ENCODE measurements around the gene HAND1. TPM values are rescaled to one million over a fixed set of nuclear protein-coding genes. Genes with fewer than 3 reads are reported as not detected.

HAND1 gene
- total RNA-seq, 2 donors from 2014 or later = not detected

DNA sequence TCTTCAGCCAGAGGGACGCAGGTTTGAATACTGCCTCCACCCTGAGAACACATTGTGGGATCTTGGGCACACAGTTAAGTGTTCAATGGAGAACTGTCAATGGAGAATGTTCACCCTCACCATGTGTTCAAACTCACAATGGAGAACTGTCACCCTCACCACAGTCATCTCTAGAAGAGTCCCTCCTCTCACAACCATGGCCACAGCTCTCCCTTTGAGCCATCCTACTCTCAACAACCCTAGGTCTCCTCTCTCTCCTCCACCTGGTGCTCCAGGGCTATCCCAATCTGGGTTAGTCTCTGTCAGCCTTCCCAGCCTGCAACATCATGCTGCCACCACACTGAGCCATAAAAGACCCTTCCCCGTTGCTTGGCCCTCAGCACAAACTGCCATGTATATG lies 36.3 kb upstream of the HAND1 start:
- no peak overlapping the region for H3K27ac ChIP-seq
- no peak for DNase-seq (ENCODE audit: low spot score)
- no peak overlapping the region for H3K4me3 ChIP-seq
- no peaks in the 10 kb centered on the region for H3K4me1 ChIP-seq (replicated peaks)
- no peaks in the 10 kb centered on the region for H3K36me3 ChIP-seq
- 78% methylated on average over 2 of the region's 2 CpGs for WGBS
- peaks cover 3% of the 10 kb centered on the region for H3K27me3 ChIP-seq (replicated peaks; ENCODE audit: insufficient read depth)
- intact Hi-C loops (cut with DNase I) = no loop called here
- TF ChIP-seq POLR2AphosphoS5 (IDR thresholded peaks at IDR 0.05) = no peak
- TF ChIP-seq, protein P1, sequence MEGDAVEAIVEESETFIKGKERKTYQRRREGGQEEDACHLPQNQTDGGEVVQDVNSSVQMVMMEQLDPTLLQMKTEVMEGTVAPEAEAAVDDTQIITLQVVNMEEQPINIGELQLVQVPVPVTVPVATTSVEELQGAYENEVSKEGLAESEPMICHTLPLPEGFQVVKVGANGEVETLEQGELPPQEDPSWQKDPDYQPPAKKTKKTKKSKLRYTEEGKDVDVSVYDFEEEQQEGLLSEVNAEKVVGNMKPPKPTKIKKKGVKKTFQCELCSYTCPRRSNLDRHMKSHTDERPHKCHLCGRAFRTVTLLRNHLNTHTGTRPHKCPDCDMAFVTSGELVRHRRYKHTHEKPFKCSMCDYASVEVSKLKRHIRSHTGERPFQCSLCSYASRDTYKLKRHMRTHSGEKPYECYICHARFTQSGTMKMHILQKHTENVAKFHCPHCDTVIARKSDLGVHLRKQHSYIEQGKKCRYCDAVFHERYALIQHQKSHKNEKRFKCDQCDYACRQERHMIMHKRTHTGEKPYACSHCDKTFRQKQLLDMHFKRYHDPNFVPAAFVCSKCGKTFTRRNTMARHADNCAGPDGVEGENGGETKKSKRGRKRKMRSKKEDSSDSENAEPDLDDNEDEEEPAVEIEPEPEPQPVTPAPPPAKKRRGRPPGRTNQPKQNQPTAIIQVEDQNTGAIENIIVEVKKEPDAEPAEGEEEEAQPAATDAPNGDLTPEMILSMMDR (IDR thresholded peaks at IDR 0.05) = no peak
- TF ChIP-seq POLR2A (IDR thresholded peaks at IDR 0.05) = no peak
- no peaks in the 10 kb centered on the region for H3K9me3 ChIP-seq

DNA sequence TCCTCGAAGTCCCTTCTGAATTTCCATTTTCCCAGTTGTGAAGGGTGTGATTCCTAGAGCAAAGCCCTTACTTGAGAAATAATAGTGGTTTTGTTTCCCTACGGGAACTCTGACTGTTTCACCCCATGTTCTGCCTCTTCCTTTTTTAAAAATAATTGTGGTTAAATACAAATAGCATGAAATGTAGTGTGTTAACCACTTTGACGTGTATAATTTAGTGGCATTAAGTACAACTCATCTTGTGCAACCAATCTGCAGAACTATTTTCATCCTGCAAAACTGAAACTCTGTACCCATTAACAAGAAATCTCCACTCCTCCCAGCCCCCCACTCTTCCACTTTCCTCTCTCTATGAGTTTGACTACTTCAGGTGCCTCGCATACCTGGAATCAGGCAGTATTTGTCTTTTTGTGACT lies 35.6 kb upstream of the HAND1 start:
- Histone ChIP-seq H3K9me3 (no peaks in the 10 kb centered on the region), H3K27me3 (replicated peaks; ENCODE audit: insufficient read depth) (peaks cover 3% of the 10 kb centered on the region), H3K27ac (no peak overlapping the region), H3K4me1 (replicated peaks) (no peaks in the 10 kb centered on the region), H3K36me3 (no peaks in the 10 kb centered on the region), H3K4me3 (no peak overlapping the region)
- no peak for DNase-seq (ENCODE audit: low spot score)
- WGBS = 37% methylated on average over 4 of the region's 4 CpGs
- no peak for TF ChIP-seq POLR2A (IDR thresholded peaks at IDR 0.05)
- TF ChIP-seq, protein P1 (IDR thresholded peaks at IDR 0.05) = no peak
- no peak for TF ChIP-seq POLR2AphosphoS5 (IDR thresholded peaks at IDR 0.05)
- intact Hi-C loops (cut with DNase I) = no loop called here

DNA sequence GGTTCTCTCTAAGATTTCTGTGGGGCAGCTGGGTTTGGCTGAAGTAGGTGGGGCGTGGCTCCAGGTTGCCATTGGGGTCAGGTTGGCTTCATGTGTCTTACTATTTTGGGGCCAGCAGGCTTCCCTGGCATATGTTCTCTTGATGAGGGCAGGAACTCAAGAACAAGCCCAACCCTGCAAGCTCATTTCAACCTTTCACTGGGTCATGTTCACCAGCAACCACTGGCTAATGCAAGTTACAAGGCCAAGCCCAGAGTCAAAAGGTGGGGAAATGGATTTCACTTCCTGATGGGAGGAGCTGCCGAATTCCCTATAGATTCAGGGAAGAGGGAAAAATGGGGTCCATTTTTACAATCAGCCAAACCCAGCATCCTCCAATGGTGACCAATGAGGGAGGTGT lies 34.0 kb upstream of the HAND1 start:
- Histone ChIP-seq H3K4me3 (no peak overlapping the region), H3K36me3 (no peaks in the 10 kb centered on the region), H3K9me3 (no peaks in the 10 kb centered on the region), H3K4me1 (replicated peaks) (no peaks in the 10 kb centered on the region), H3K27me3 (replicated peaks; ENCODE audit: insufficient read depth) (peaks cover 3% of the 10 kb centered on the region), H3K27ac (no peak overlapping the region)
- DNase-seq (ENCODE audit: low spot score) = no peak
- intact Hi-C loops (cut with DNase I) = no loop called here
- TF ChIP-seq POLR2AphosphoS5 (IDR thresholded peaks at IDR 0.05) = no peak
- TF ChIP-seq, protein P1 (IDR thresholded peaks at IDR 0.05) = no peak
- no peak for TF ChIP-seq POLR2A (IDR thresholded peaks at IDR 0.05)
- 86% methylated on average over 2 of the region's 2 CpGs for WGBS

DNA sequence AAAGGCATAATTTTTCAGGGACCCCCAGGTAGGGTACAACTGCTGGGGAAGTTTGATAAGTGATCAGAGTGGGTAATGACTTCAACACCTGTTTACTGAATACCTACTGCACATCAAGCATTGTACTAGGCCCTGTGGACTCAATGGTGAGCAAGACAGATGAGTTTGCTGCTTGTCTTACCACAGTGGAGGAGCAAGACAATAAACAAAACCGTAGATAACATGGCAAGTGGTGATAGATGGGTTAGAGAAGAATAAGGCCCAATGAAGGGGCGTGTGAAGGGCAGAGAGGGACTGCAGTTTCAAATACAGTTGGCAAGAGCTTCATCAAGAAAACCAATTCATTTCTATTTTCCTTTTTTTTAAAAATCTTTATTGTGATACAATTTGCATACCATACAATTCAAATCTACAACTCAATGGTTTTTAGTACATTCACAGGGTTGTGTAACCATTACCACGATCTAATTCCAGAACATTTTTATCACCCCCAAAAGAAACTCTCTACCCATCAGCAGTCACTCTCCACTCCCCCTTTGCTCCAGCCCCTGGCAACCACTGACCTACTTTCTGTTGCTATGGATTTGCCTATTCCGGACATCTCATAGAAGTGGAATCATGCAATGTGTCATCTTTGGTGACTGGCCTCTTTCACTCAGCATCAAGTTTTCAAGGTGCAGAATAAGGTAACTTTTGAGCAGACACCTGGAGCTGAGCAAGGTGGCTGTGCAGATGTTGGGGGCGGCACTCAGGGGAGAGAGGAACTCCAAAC lies 31.9 kb upstream of the HAND1 start:
- no peak for DNase-seq (ENCODE audit: low spot score)
- Histone ChIP-seq H3K27me3 (replicated peaks; ENCODE audit: insufficient read depth) (peaks cover 3% of the 10 kb centered on the region), H3K27ac (no peak overlapping the region), H3K4me1 (replicated peaks) (no peaks in the 10 kb centered on the region), H3K9me3 (no peaks in the 10 kb centered on the region), H3K4me3 (no peak overlapping the region), H3K36me3 (no peaks in the 10 kb centered on the region)
- TF ChIP-seq POLR2AphosphoS5 (IDR thresholded peaks at IDR 0.05) = no peak
- no peak for TF ChIP-seq POLR2A (IDR thresholded peaks at IDR 0.05)
- TF ChIP-seq, protein P1 (IDR thresholded peaks at IDR 0.05) = no peak
- intact Hi-C loops (cut with DNase I) = no loop called here
- 70% methylated on average over 5 of the region's 5 CpGs for WGBS

DNA sequence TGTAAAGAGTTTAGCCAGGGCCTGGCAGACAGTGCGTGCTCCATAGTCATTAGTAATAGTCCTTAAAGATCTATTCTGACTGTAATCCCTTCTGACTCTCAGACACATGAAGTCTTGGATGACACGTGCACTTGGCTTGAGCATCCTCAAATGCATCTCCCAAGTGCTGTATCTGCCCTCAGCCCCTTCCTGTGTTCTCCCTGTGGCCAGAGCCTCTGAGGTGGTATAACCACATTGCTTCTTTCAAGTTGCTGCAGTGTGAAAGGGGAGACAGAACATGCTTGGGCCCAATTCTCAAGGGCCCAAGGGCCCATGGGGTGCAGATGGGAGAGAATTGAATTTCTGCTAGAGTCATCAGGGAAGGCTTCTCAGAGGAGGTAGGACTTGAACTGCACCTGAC lies 30.1 kb upstream of the HAND1 start:
- DNase-seq (ENCODE audit: low spot score) = no peak
- H3K4me3 ChIP-seq = no peak overlapping the region
- H3K27ac ChIP-seq = no peak overlapping the region
- 88% methylated on average over 2 of the region's 2 CpGs for WGBS
- intact Hi-C loops (cut with DNase I) = no loop called here
- H3K4me1 ChIP-seq (replicated peaks) = no peaks in the 10 kb centered on the region
- no peaks in the 10 kb centered on the region for H3K9me3 ChIP-seq
- no peaks in the 10 kb centered on the region for H3K36me3 ChIP-seq
- H3K27me3 ChIP-seq (replicated peaks; ENCODE audit: insufficient read depth) = no peaks in the 10 kb centered on the region
- no peak for TF ChIP-seq POLR2AphosphoS5 (IDR thresholded peaks at IDR 0.05)
- TF ChIP-seq, protein P1 (IDR thresholded peaks at IDR 0.05) = no peak

All from prostate gland (tissue), 2 donors.